GM18520 (cell line): Measurements from ENCODE around the gene SPIB.
"Not testable (repeated sequence)": the region's sequence is repeated elsewhere in the genome, so short reads cannot be mapped to it uniquely, and the experiment has no call there.

Experiments used
- ATAC-seq: cut with Tn5 transposase; IDR thresholded peaks from one replicate; pipeline ENCODE4 v1.9.1; 2021; ENCODE audit not compliant: unreplicated experiment

SPIB gene

GRCh38 chr19:50390952-50391351 is 27.8 kb upstream of the SPIB start:
- not testable (repeated sequence) for ATAC-seq

- ATAC-seq = no peak
These were observed 26.0 kb upstream of the SPIB start for GRCh38 chr19:50392759-50393158.

GRCh38 chr19:50393589-50393988 is 25.1 kb upstream of the SPIB start:
- no peak for ATAC-seq

- ATAC-seq = no peak
These were observed 24.7 kb upstream of the SPIB start for GRCh38 chr19:50394017-50394416.

GRCh38 chr19:50398675-50399367 is 19.9 kb upstream of the SPIB start:
- ATAC-seq = no peak

GRCh38 chr19:50399368-50399745 is 19.4 kb upstream of the SPIB start:
- no peak for ATAC-seq

- no peak for ATAC-seq
These were observed 16.9 kb upstream of the SPIB start for GRCh38 chr19:50401605-50402450.

- ATAC-seq = no peak
These were observed 16.0 kb upstream of the SPIB start for GRCh38 chr19:50402544-50403301.

GRCh38 chr19:50406156-50406820 is 12.4 kb upstream of the SPIB start:
- no peak for ATAC-seq

- ATAC-seq = no peak
These were observed 11.9 kb upstream of the SPIB start for GRCh38 chr19:50406829-50407228.

- ATAC-seq = no peak
These were observed 9.4 kb upstream of the SPIB start for GRCh38 chr19:50409347-50409746.

- no peak for ATAC-seq
These were observed 8.6 kb upstream of the SPIB start for GRCh38 chr19:50410109-50410508.

- ATAC-seq = no peak
These were observed 6.3 kb upstream of the SPIB start for GRCh38 chr19:50412419-50412818.

GRCh38 chr19:50413096-50413495 is 5.6 kb upstream of the SPIB start:
- no peak for ATAC-seq

- no peak for ATAC-seq
These were observed 5.2 kb upstream of the SPIB start for GRCh38 chr19:50413531-50413930.

- ATAC-seq = no peak
These were observed 3.7 kb upstream of the SPIB start for GRCh38 chr19:50414864-50415660.

- ATAC-seq = no peak
These were observed 3.1 kb upstream of the SPIB start for GRCh38 chr19:50415661-50416033.

GRCh38 chr19:50416034-50416977 is 2.4 kb upstream of the SPIB start:
- ATAC-seq = no peak
